ENCODE results near the gene PTTG1IP. TPM values are rescaled to one million over a fixed set of nuclear protein-coding genes. Genes with fewer than 3 reads are reported as not detected.
A peak's percentile ranks its signal among the peaks of the same experiment; 100 is the strongest.

Gene PTTG1IP
- total RNA-seq, 2 donors from 2014 or later = 216 to 244 TPM

GRCh38 chr21:44849616-44850130 is 23.8 kb downstream of the PTTG1IP start:
- intact Hi-C loops (cut with DNase I) = no loop called here
- H3K9me3 ChIP-seq = no peaks in the 10 kb centered on the region
- no peak overlapping the region for H3K4me3 ChIP-seq
- DNase-seq (ENCODE audit: low spot score) = no peak
- WGBS = 93% methylated on average over 12 of the region's 12 CpGs
- no peak for TF ChIP-seq POLR2AphosphoS5 (IDR thresholded peaks at IDR 0.05)
- no peak for TF ChIP-seq CTCF (IDR thresholded peaks at IDR 0.05)
- no peak for TF ChIP-seq POLR2A (IDR thresholded peaks at IDR 0.05)
- peaks cover 3 to 17% of the 10 kb centered on the region in 2 donors for H3K36me3 ChIP-seq
- no peak overlapping the region for H3K27ac ChIP-seq
- no peaks in the 10 kb centered on the region for H3K27me3 ChIP-seq (replicated peaks; ENCODE audit: insufficient read depth)
- peaks cover 14% of the 10 kb centered on the region for H3K4me1 ChIP-seq (replicated peaks)

GRCh38 chr21:44848821-44849521 is 24.5 kb downstream of the PTTG1IP start:
- Histone ChIP-seq H3K27me3 (replicated peaks; ENCODE audit: insufficient read depth) (no peaks in the 10 kb centered on the region), H3K27ac (no peak overlapping the region), H3K4me1 (replicated peaks) (peaks cover 14% of the 10 kb centered on the region), H3K4me3 (no peak overlapping the region), H3K36me3 (peaks cover 3 to 10% of the 10 kb centered on the region in 2 donors), H3K9me3 (no peaks in the 10 kb centered on the region)
- intact Hi-C loops (cut with DNase I) = no loop called here
- TF ChIP-seq POLR2AphosphoS5 (IDR thresholded peaks at IDR 0.05) (no peak), CTCF (IDR thresholded peaks at IDR 0.05) (no peak), POLR2A (IDR thresholded peaks at IDR 0.05) (no peak)
- no peak for DNase-seq (ENCODE audit: low spot score)
- 93% methylated on average over 36 of the region's 36 CpGs for WGBS

- no peaks in the 10 kb centered on the region for H3K27me3 ChIP-seq (replicated peaks; ENCODE audit: insufficient read depth)
- no peak for TF ChIP-seq POLR2AphosphoS5 (IDR thresholded peaks at IDR 0.05)
- no peak for TF ChIP-seq POLR2A (IDR thresholded peaks at IDR 0.05)
- TF ChIP-seq CTCF (IDR thresholded peaks at IDR 0.05) = no peak
- no peaks in the 10 kb centered on the region for H3K9me3 ChIP-seq
- H3K27ac ChIP-seq = no peak overlapping the region
- DNase-seq (ENCODE audit: low spot score) = no peak
- intact Hi-C loops (cut with DNase I) = no loop called here
- 84% methylated on average over 21 of the region's 24 CpGs for WGBS
- no peak overlapping the region for H3K4me3 ChIP-seq
- H3K4me1 ChIP-seq (replicated peaks) = peaks cover 14% of the 10 kb centered on the region
- peaks cover 3 to 6% of the 10 kb centered on the region in 2 donors for H3K36me3 ChIP-seq
These were observed 26.0 kb downstream of the PTTG1IP start for GRCh38 chr21:44847261-44848056.

GRCh38 chr21:44846485-44847260 is 26.8 kb downstream of the PTTG1IP start:
- no peak overlapping the region for H3K4me3 ChIP-seq
- H3K9me3 ChIP-seq = no peaks in the 10 kb centered on the region
- intact Hi-C loops (cut with DNase I) = no loop called here
- peak; percentile 74 for DNase-seq (ENCODE audit: low spot score)
- TF ChIP-seq POLR2AphosphoS5 (IDR thresholded peaks at IDR 0.05) (peak; percentile 63), POLR2A (IDR thresholded peaks at IDR 0.05) (peak; percentile 19), CTCF (IDR thresholded peaks at IDR 0.05) (no peak)
- peaks cover 14% of the 10 kb centered on the region for H3K4me1 ChIP-seq (replicated peaks)
- peaks cover 3 to 6% of the 10 kb centered on the region in 2 donors for H3K36me3 ChIP-seq
- H3K27me3 ChIP-seq (replicated peaks; ENCODE audit: insufficient read depth) = no peaks in the 10 kb centered on the region
- H3K27ac ChIP-seq = peak overlapping the region; percentile 19 to 43
- WGBS = 32% methylated on average over 27 of the region's 27 CpGs

Data from prostate gland (tissue), 2 donors.